Small intestine (tissue), 7 donors: Measurements from ENCODE around the gene PTRH1. TPM values are rescaled to one million over a fixed set of nuclear protein-coding genes. Genes with fewer than 3 reads are reported as not detected.

Experiments
- DNase-seq, 2 donors: peaks; one replicate each; pipeline versions ENCODE4 v3.0.0 to v3.0.0-alpha.2; 2013
- FAIRE-seq: peaks from 2 replicates; lab custom pipeline; 2012; peaks lifted over from hg19 to GRCh38; lab: Jason Lieb, UNC
- H3K27ac ChIP-seq, 3 donors: one replicate each; pipeline ENCODE4 v1.5.1; 2013; ENCODE audit warnings: low read length in 2 of 3, mild to moderate bottlenecking in 2 of 3, control low read depth in 1 of 3, inconsistent platforms in 1 of 3, low read depth in 1 of 3, moderate library complexity in 1 of 3
- H3K27me3 ChIP-seq, 3 donors: one replicate each; pipeline ENCODE4 v1.6.1; 2013; ENCODE audit warnings: low read length in 3 of 3, inconsistent platforms in 1 of 3; ENCODE audit not compliant: control insufficient read depth in 3 of 3, insufficient read depth in 3 of 3
- H3K36me3 ChIP-seq, 3 donors: one replicate each; pipeline ENCODE4 v1.6.1; 2013; ENCODE audit warnings: low read length in 3 of 3, inconsistent platforms in 1 of 3, low read depth in 1 of 3, mild to moderate bottlenecking in 1 of 3, moderate library complexity in 1 of 3; ENCODE audit not compliant: control insufficient read depth in 3 of 3, insufficient read depth in 2 of 3
- H3K4me1 ChIP-seq, 3 donors: one replicate each; pipeline ENCODE4 v1.6.1; 2013; ENCODE audit warnings: low read length in 2 of 3, inconsistent platforms in 1 of 3, low read depth in 1 of 3, mild to moderate bottlenecking in 1 of 3, moderate library complexity in 1 of 3; ENCODE audit not compliant: control insufficient read depth in 3 of 3, insufficient read depth in 2 of 3
- H3K4me3 ChIP-seq, 3 donors: one replicate each; pipeline ENCODE4 v1.5.1; 2013; ENCODE audit warnings: low read length in 3 of 3, control low read depth in 1 of 3, inconsistent platforms in 1 of 3, low read depth in 1 of 3, mild to moderate bottlenecking in 1 of 3, moderate library complexity in 1 of 3
- H3K9me3 ChIP-seq, 2 donors: one replicate each; pipeline ENCODE4 v1.6.1; 2013; ENCODE audit warnings: low read depth in 1 of 2, low read length in 1 of 2; ENCODE audit not compliant: control insufficient read depth in 2 of 2, insufficient read depth in 1 of 2
- WGBS, 3 donors: extraction: QIAGEN DNeasy Blood & Tissue Kit; methylation state at CpG; one replicate each; pipeline ENCODE4 v1.1.7; 2013; 5-methylcytosine and 5-hydroxymethylcytosine counted together
- polyA plus RNA-seq, 4 donors: library from polyadenylated mRNA; stranded (reverse) in 3 of 4; unstranded in 1 of 4; fragments of 200-250 nt in 3 of 4; fragments of 120-200 nt in 1 of 4; gene quantifications; one replicate each; pipeline versions ENCODE4 v1.2.1 to v1.2.3, GENCODE V29; 2013
- donor health status: healthy with polysubstance abuse.
- donor health status: control.
- donor health status: control.
- donor health status: Bipolar disorder and iron deficiency.
- donor health status: healthy.

PTRH1 gene
- polyA plus RNA-seq, 4 donors, result 3.4 to 16.8 (median 10.9) TPM

DNA sequence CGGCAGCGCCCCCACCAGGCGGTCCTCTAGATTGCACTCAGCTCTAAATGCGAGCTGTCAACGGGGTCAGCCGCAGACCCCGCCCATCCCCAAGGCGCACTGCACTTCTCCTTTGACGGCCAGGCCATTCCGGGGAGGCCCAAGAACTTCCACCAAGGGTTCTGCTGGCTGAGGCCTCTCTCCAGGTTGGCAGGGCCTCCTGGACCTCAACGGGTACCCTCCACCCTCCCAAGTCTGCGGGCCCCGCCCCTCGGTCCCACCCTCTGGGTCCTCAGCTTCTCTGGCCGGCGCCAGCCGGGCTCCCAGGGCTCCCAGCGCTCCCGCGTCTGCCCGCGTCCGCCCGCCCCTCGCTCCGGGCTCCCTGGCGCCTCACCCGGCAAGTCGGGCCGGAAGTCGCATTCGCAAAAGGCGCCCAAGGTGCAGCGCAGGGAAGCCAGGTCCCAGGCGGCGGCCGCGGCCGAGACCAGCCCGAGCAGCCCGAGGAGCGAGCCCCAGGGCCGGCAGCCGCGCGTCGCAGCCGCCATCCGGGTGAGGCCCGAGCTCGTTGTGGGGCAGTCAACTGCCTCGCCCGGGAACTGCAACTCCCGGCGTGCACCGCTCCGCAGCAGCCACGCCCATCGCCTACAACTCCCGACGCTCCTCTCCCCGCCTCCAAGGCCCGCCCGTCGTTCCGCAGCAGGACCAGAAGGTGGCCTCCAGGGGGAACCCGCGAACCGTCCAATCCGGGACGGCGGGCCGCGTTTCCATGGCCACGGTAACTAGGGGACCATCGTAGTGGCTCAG is 19.5 kb upstream of the PTRH1 start, which contains the start of gene TOR2A:
Gene TOR2A, minus strand, starts transcription at position 548 of the 783 bp plus-strand sequence. Its CDS starts 24 bp downstream, at position 524.
- Histone ChIP-seq H3K9me3 (no peaks in the 10 kb centered on the region), H3K27ac (peak within 1 kb of the TSS; percentile 92 to 95 (median 95)), H3K27me3 (peaks cover 0 to 4% (median 0%) of the 10 kb centered on the region in 3 donors), H3K4me1 (peaks cover 0 to 10% (median 0%) of the 10 kb centered on the region in 3 donors), H3K36me3 (peaks cover 0 to 45% (median 0%) of the 10 kb centered on the region in 3 donors), H3K4me3 (peak within 1 kb of the TSS; percentile 58 to 80 (median 72))
- no peak for FAIRE-seq
- WGBS, 3 donors, result 0% methylated on average over 69 to 76 of the region's 76 CpGs
- DNase-seq, result peak; percentile 96 to 99

GRCh38 chr9:127734247-127734746 is 18.8 kb upstream of the PTRH1 start:
- H3K27me3 ChIP-seq, result no peaks in the 10 kb centered on the region
- H3K4me3 ChIP-seq, result peak overlapping the region in 2 of 3 donors; percentile 72 to 80
- H3K9me3 ChIP-seq, result no peaks in the 10 kb centered on the region
- FAIRE-seq (no peak), DNase-seq (no peak)
- H3K36me3 ChIP-seq, result peaks cover 0 to 47% (median 0%) of the 10 kb centered on the region in 3 donors
- WGBS, 3 donors, result 50 to 59% (median 58%) methylated on average over 21 to 22 of the region's 22 CpGs
- H3K27ac ChIP-seq, result peak overlapping the region in 2 of 3 donors; percentile 95
- H3K4me1 ChIP-seq, result peaks cover 0 to 10% (median 0%) of the 10 kb centered on the region in 3 donors

DNA sequence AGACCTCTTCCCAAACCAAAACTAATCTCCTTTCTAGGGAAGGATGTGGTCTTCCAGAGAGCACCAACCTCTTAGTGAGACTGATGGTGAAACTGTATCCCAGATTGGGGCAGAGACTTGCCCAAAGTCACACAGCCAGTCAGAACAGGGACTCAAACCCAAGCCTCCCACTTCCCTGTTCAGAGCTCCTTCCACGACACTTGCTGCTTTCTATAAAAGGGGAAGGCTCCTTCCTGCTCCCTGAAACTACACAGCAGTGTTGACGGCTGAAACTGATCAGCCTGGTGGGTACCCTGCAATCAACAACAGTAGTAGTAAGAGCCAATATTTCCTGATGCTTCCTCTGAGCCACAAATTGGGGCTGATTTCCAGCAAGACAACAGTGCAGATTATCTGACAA is 18.2 kb upstream of the PTRH1 start:
- Histone ChIP-seq H3K4me3 (no peak overlapping the region), H3K27ac (no peak overlapping the region), H3K9me3 (no peaks in the 10 kb centered on the region), H3K4me1 (peaks cover 0 to 10% (median 0%) of the 10 kb centered on the region in 3 donors), H3K27me3 (no peaks in the 10 kb centered on the region), H3K36me3 (peaks cover 0 to 45% (median 0%) of the 10 kb centered on the region in 3 donors)
- no peak for FAIRE-seq
- WGBS, 3 donors, result 79 to 87% (median 86%) methylated on average over 2 of the region's 2 CpGs
- DNase-seq, result no peak

DNA sequence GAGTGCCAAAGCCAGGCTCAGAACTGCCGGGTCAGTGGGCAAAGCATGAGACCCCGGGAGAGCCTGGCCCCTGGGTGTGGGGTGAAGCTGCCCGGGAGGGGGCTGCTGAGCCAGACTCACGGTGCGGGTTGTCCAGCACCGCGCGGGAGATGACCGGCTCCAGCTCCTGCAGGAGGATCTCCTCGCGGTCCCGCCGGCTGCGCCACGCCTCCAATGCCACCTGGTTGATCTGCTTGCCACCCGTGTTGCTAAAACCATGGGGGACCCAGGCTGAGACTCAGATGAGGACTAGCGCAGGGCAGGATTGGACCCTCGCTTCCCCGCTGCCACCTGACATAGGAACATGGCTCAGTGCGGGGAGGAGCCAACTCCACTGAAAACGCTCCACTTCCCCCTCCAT is 17.0 kb upstream of the PTRH1 start:
- DNase-seq (no peak), FAIRE-seq (no peak)
- H3K36me3 ChIP-seq, result peaks cover 0 to 41% (median 0%) of the 10 kb centered on the region in 3 donors
- H3K27me3 ChIP-seq, result no peaks in the 10 kb centered on the region
- peaks cover 0 to 10% (median 0%) of the 10 kb centered on the region in 3 donors for H3K4me1 ChIP-seq
- no peak overlapping the region for H3K4me3 ChIP-seq
- H3K27ac ChIP-seq, result no peak overlapping the region
- no peaks in the 10 kb centered on the region for H3K9me3 ChIP-seq
- WGBS, 3 donors, result 95 to 96% (median 95%) methylated on average over 21 of the region's 21 CpGs

- DNase-seq (no peak), FAIRE-seq (no peak)
- Histone ChIP-seq H3K27me3 (no peaks in the 10 kb centered on the region), H3K4me1 (peaks cover 0 to 10% (median 0%) of the 10 kb centered on the region in 3 donors), H3K4me3 (no peak overlapping the region), H3K9me3 (no peaks in the 10 kb centered on the region), H3K27ac (no peak overlapping the region), H3K36me3 (peaks cover 0 to 41% (median 0%) of the 10 kb centered on the region in 3 donors)
- 81 to 88% (median 85%) methylated on average over 15 to 16 of the region's 16 CpGs for WGBS, 3 donors
These were observed 16.5 kb upstream of the PTRH1 start for GRCh38 chr9:127731938-127732337.

- Histone ChIP-seq H3K9me3 (no peaks in the 10 kb centered on the region), H3K4me1 (peaks cover 0 to 10% (median 0%) of the 10 kb centered on the region in 3 donors), H3K27ac (no peak overlapping the region), H3K27me3 (no peaks in the 10 kb centered on the region), H3K36me3 (peaks cover 0 to 41% (median 0%) of the 10 kb centered on the region in 3 donors), H3K4me3 (no peak overlapping the region)
- FAIRE-seq (no peak), DNase-seq (no peak)
- WGBS, 3 donors, result 82 to 85% (median 84%) methylated on average over 8 to 9 of the region's 9 CpGs
These were observed 15.4 kb upstream of the PTRH1 start for GRCh38 chr9:127730799-127731410.

DNA sequence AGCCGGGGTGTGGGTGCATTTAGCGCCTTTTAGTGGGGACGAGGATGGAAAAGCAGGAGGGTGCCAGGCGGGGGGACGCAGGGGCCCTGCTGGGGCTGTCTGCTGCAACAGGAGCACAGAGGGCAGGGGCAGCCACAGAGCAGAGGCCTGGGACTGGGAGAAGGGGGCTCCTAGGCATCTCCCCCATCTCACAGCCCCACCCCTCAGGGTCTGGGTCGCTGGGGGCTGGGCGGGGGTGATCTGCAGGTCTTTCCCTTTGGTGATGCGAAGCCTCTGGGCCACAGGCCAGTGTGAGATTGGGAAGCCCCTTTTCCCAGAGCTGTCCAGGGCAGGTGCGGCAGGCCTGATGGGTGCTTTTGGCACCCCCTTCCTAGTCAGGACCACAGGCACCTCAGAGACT is 14.8 kb upstream of the PTRH1 start:
- Histone ChIP-seq H3K27me3 (no peaks in the 10 kb centered on the region), H3K4me3 (no peak overlapping the region), H3K4me1 (peaks cover 0 to 7% (median 0%) of the 10 kb centered on the region in 3 donors), H3K36me3 (peaks cover 0 to 41% (median 0%) of the 10 kb centered on the region in 3 donors), H3K9me3 (no peaks in the 10 kb centered on the region), H3K27ac (no peak overlapping the region)
- DNase-seq, result no peak
- FAIRE-seq, result no peak
- 82 to 94% (median 88%) methylated on average over 6 to 9 of the region's 9 CpGs for WGBS, 3 donors

DNA sequence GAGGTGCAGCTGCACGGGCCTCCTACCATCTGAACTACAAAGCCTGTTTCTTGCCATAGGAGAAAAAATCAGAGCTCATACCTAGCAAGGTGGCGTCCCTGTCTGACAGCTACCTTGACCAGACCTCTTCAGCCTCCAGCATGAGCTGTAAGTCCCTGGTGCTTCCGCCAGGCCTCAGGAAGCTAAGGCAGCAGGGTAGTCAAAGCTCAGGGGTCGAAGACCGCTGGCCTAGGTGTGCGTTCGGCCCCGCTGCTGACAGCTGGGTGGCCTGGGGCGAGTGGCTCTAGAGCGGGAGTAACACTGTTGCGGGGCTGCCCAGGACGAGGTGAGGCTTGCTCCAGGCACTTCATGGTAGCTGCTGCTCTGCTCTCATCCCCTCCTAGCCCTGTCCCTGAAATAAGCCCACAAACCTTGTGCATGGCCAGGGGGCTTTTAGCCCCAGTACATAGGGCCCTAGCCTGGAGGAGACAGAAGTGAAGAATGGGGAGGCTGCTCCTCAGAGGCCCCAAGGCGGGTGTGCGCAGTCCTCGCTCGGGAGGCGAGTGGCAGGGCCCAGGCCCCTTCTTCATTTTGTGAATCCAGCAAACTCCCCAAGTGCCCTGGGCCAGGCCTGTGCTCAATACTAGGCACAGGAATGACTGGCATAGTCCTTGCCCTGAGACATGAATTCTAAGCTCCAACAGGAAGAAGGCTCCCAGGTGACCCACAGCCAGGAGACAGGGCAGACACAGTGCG is 14.2 kb upstream of the PTRH1 start:
- DNase-seq (no peak), FAIRE-seq (no peak)
- 88 to 89% (median 89%) methylated on average over 17 to 18 of the region's 18 CpGs for WGBS, 3 donors
- Histone ChIP-seq H3K4me1 (peaks cover 0 to 7% (median 0%) of the 10 kb centered on the region in 3 donors), H3K9me3 (no peaks in the 10 kb centered on the region), H3K36me3 (peaks cover 0 to 41% (median 0%) of the 10 kb centered on the region in 3 donors), H3K27me3 (no peaks in the 10 kb centered on the region), H3K27ac (no peak overlapping the region), H3K4me3 (no peak overlapping the region)
